HepG2 (cell line): ENCODE data around the gene RPLP2.

Experiments
- CEBPB ChIP-seq: IDR thresholded peaks from 2 replicates; pipeline ENCODE4 v1.6.1; 2011; ENCODE audit warnings: low read depth, low read length, improper control_type of control experiment, borderline replicate concordance
- JUNB ChIP-seq: sonication (generic); formaldehyde crosslinking; IDR thresholded peaks from 2 replicates; pipeline ENCODE4 v1.8.0; 2022; ENCODE audit warnings: missing genetic modification reagents, mild to moderate bottlenecking, borderline replicate concordance
- PHF21A ChIP-seq: sonication (generic); formaldehyde crosslinking; IDR thresholded peaks from 2 replicates; pipeline ENCODE4 v1.5.0; 2020; ENCODE audit warnings: mild to moderate bottlenecking, missing genetic modification reagents
- POLR2A ChIP-seq, 2 experiments: IDR thresholded peaks; 2 replicates each; pipeline ENCODE4 v1.6.1; 2011; ENCODE audit warnings: low read depth in 2 of 2, low read length in 2 of 2, mild to moderate bottlenecking in 1 of 2, moderate library complexity in 1 of 2; ENCODE audit not compliant: insufficient read depth in 1 of 2
- RFX5 ChIP-seq: IDR thresholded peaks from 2 replicates; pipeline ENCODE4 v1.6.1; 2011; ENCODE audit warnings: low read depth, low read length, improper control_type of control experiment
- TAF1 ChIP-seq: sonication (generic); formaldehyde crosslinking; IDR thresholded peaks from 2 replicates; pipeline ENCODE4 v1.4.0; 2020; ENCODE audit warnings: missing genetic modification reagents
- ZNF10 ChIP-seq: sonication (generic); formaldehyde crosslinking; IDR thresholded peaks from 2 replicates; pipeline ENCODE4 v1.4.0; 2020; ENCODE audit warnings: mild to moderate bottlenecking, low read depth, missing genetic modification reagents, borderline replicate concordance
- ZNF230 ChIP-seq: sonication (generic); formaldehyde crosslinking; IDR thresholded peaks from 2 replicates; pipeline ENCODE4 v1.4.0; 2020; ENCODE audit warnings: mild to moderate bottlenecking, missing genetic modification reagents
- ZNF263 ChIP-seq: sonication (generic); formaldehyde crosslinking; IDR thresholded peaks from 2 replicates; pipeline ENCODE4 v1.4.0; 2020; ENCODE audit warnings: missing genetic modification reagents
- ZNF703 ChIP-seq: sonication (generic); formaldehyde crosslinking; IDR thresholded peaks from 2 replicates; pipeline ENCODE4 v1.5.1; 2020; ENCODE audit warnings: missing genetic modification reagents, mild to moderate bottlenecking, moderate library complexity, borderline replicate concordance
- ZNF782 ChIP-seq: sonication (generic); formaldehyde crosslinking; IDR thresholded peaks from 2 replicates; pipeline ENCODE4 v1.4.0; 2020; ENCODE audit warnings: missing genetic modification reagents, mild to moderate bottlenecking, borderline replicate concordance
- TF ChIP-seq, protein P1 (sequence below): sonication (generic); formaldehyde crosslinking; IDR thresholded peaks from 2 replicates; pipeline ENCODE4 v1.4.0; 2020; ENCODE audit warnings: missing genetic modification reagents, low read depth, mild to moderate bottlenecking, borderline replicate concordance
- TF ChIP-seq, protein P2 (sequence below): sonication (generic); formaldehyde crosslinking; IDR thresholded peaks from 2 replicates; pipeline ENCODE4 v1.4.0; 2020; ENCODE audit warnings: mild to moderate bottlenecking, missing genetic modification reagents
- TF ChIP-seq, protein P3 (sequence below): sonication (generic); formaldehyde crosslinking; IDR thresholded peaks from 2 replicates; pipeline ENCODE4 v1.4.0; 2020; ENCODE audit warnings: missing genetic modification reagents

DNA sequence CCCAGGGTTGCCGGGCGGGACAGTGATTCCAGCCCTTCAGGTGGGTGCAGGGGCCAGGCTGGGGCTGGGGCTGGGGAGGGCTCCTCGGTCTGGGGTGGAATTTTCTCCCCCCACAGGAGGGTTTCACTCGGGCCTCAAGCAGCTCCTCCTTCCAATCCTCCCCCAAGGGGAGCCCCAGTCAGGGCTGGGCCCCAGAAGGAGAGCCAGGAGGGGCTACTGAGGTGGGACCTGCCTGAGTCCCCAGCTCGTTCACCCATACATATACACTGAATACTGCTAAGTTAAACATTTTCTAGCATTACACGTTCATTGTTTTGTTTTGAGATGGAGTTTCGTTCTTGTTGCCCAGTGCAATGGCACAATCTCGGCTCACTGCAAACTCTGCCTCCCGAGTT is 16.5 kb downstream of the RPLP2 start:
- TF ChIP-seq ZNF703 (CRISPR knock-in tag) (no peak), JUNB (CRISPR knock-in tag) (no peak), TAF1 (no peak), POLR2A (IDR thresholded peaks at IDR 0.05; ENCODE audit: insufficient read depth in 1 of 2, low read depth in 2 of 2, low read length in 2 of 2) (no peak), ZNF263 (no peak), ZNF782 (no peak), PHF21A (CRISPR knock-in tag) (no peak), ZNF230 (CRISPR knock-in tag) (no peak), CEBPB (no peak), RFX5 (no peak), ZNF10 (CRISPR knock-in tag) (no peak)
- TF ChIP-seq, protein P1, sequence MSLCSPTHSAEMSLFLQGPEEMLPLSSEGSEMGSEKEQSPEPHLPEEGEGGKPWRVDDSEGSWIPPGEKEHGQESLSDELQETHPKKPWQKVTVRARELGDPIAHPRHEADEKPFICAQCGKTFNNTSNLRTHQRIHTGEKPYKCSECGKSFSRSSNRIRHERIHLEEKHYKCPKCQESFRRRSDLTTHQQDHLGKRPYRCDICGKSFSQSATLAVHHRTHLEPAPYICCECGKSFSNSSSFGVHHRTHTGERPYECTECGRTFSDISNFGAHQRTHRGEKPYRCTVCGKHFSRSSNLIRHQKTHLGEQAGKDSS (CRISPR knock-in tag): no peak
- TF ChIP-seq, protein P2, sequence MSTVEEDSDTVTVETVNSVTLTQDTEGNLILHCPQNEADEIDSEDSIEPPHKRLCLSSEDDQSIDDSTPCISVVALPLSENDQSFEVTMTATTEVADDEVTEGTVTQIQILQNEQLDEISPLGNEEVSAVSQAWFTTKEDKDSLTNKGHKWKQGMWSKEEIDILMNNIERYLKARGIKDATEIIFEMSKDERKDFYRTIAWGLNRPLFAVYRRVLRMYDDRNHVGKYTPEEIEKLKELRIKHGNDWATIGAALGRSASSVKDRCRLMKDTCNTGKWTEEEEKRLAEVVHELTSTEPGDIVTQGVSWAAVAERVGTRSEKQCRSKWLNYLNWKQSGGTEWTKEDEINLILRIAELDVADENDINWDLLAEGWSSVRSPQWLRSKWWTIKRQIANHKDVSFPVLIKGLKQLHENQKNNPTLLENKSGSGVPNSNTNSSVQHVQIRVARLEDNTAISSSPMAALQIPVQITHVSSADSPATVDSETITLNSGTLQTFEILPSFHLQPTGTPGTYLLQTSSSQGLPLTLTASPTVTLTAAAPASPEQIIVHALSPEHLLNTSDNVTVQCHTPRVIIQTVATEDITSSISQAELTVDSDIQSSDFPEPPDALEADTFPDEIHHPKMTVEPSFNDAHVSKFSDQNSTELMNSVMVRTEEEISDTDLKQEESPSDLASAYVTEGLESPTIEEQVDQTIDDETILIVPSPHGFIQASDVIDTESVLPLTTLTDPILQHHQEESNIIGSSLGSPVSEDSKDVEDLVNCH: no peak
- TF ChIP-seq, protein P3, sequence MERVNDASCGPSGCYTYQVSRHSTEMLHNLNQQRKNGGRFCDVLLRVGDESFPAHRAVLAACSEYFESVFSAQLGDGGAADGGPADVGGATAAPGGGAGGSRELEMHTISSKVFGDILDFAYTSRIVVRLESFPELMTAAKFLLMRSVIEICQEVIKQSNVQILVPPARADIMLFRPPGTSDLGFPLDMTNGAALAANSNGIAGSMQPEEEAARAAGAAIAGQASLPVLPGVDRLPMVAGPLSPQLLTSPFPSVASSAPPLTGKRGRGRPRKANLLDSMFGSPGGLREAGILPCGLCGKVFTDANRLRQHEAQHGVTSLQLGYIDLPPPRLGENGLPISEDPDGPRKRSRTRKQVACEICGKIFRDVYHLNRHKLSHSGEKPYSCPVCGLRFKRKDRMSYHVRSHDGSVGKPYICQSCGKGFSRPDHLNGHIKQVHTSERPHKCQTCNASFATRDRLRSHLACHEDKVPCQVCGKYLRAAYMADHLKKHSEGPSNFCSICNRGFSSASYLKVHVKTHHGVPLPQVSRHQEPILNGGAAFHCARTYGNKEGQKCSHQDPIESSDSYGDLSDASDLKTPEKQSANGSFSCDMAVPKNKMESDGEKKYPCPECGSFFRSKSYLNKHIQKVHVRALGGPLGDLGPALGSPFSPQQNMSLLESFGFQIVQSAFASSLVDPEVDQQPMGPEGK (CRISPR knock-in tag): peak; percentile 37; the same call in 1 of the 2 replicates
